GM12878 (cell line): Measurements from ENCODE around the gene MGMT. TPM values are rescaled to one million over a fixed set of nuclear protein-coding genes. Genes with fewer than 3 reads are reported as not detected.

Experiments used
- ATAC-seq: fragments of 200-7000 bp; cut with Tn5 transposase; 3 replicates; pipeline ENCODE4 v1.9.1; 2020; ENCODE audit warnings: mild to moderate bottlenecking, moderate library complexity
- BruUV-seq: library from RNA; stranded (reverse); fragments of 400-500 nt; replicated peaks from 2 replicates; lab custom pipeline; 2021; lab: Mats Ljungman, UMichigan
- CTCF ChIA-PET: fragments of 300-600 bp; sonication (Branson Sonifier 250); formaldehyde crosslinking; extraction: SDS; loops from one replicate; lab custom pipeline; 2021; ENCODE audit warnings: inconsistent platforms; lab: Yijun Ruan, JAX
- POLR2A ChIA-PET: fragments of 350-600 bp; formaldehyde crosslinking; extraction: SDS; loops from one replicate; lab custom pipeline; 2021; ENCODE audit warnings: inconsistent platforms; lab: Charles Lee
- RAD21 ChIA-PET: fragments of 300-600 bp; sonication (Branson Sonifier 250); formaldehyde crosslinking; loops from one replicate; lab custom pipeline; 2023; ENCODE audit warnings: antibody characterized with exemption; ENCODE audit not compliant: unreplicated experiment; lab: Charles Lee
- SMC1A ChIA-PET: fragments of 300-600 bp; sonication (Branson Sonifier 250); formaldehyde crosslinking; loops from one replicate; lab custom pipeline; 2023; ENCODE audit not compliant: unreplicated experiment, uncharacterized antibody; lab: Charles Lee
- DNase-seq: peaks from one replicate; pipeline ENCODE4 v3.0.0-alpha.2; 2011; ENCODE audit warnings: low read depth, low spot score
- FAIRE-seq: peaks from 3 replicates; lab custom pipeline; 2011; peaks lifted over from hg19 to GRCh38; lab: Jason Lieb, UNC
- H2AFZ ChIP-seq: 2 replicates; pipeline ENCODE4 v1.6.0; 2011; ENCODE audit warnings: low read depth, low read length, control low read depth; ENCODE audit not compliant: control insufficient read depth
- H3K27ac ChIP-seq: 2 replicates; pipeline ENCODE4 v1.5.1; 2011; ENCODE audit warnings: control low read depth; ENCODE audit not compliant: control insufficient read depth, insufficient read depth
- H3K27me3 ChIP-seq, 2 experiments: replicated peaks in 1 of 2; 2 replicates each; pipeline versions ENCODE4 v1.6.0 to v1.6.1; 2011; ENCODE audit warnings: low read length in 1 of 2; ENCODE audit not compliant: control insufficient read depth in 2 of 2, insufficient read depth in 2 of 2
- H3K36me3 ChIP-seq, 2 experiments: 2 replicates each; pipeline ENCODE4 v1.5.1; 2011; ENCODE audit warnings: low read length in 1 of 2; ENCODE audit not compliant: control insufficient read depth in 2 of 2, insufficient read depth in 2 of 2
- H3K4me1 ChIP-seq: 2 replicates; pipeline ENCODE4 v1.6.1; 2011; ENCODE audit warnings: mild to moderate bottlenecking, low read length, moderate library complexity, mixed read lengths; ENCODE audit not compliant: control insufficient read depth, insufficient read depth
- H3K4me2 ChIP-seq: 2 replicates; pipeline ENCODE4 v1.6.0; 2011; ENCODE audit warnings: control low read depth; ENCODE audit not compliant: control insufficient read depth, insufficient read depth
- H3K4me3 ChIP-seq: fragments of 200-600 bp; sonication (generic); 2 replicates; pipeline ENCODE4 v1.5.1; 2016
- H3K79me2 ChIP-seq: 2 replicates; pipeline ENCODE4 v1.6.0; 2011; ENCODE audit warnings: low read length; ENCODE audit not compliant: control insufficient read depth, insufficient read depth
- H3K9ac ChIP-seq: 2 replicates; pipeline ENCODE4 v1.8.0; 2011; ENCODE audit warnings: low read length, control low read depth, mixed read lengths; ENCODE audit not compliant: control insufficient read depth, insufficient read depth
- H3K9me3 ChIP-seq: replicated peaks from 3 replicates; pipeline ENCODE4 v1.5.1; 2011; ENCODE audit warnings: mild to moderate bottlenecking, low read length; ENCODE audit not compliant: control insufficient read depth, insufficient read depth
- H4K20me1 ChIP-seq: 2 replicates; pipeline ENCODE4 v1.6.0; 2011; ENCODE audit not compliant: control insufficient read depth, insufficient read depth
- EP300 ChIP-seq, 2 experiments: fragments of 150-350 bp in 1 of 2; IDR thresholded peaks; 2 replicates each; pipeline ENCODE4 v1.6.1; 2011 to 2012; ENCODE audit warnings: low read depth in 2 of 2, low read length in 2 of 2, borderline replicate concordance in 1 of 2, improper control_type of control experiment in 1 of 2, inconsistent platforms in 1 of 2; ENCODE audit not compliant: control insufficient read depth in 1 of 2
- RFX5 ChIP-seq: IDR thresholded peaks from 2 replicates; pipeline ENCODE4 v1.6.1; 2011; ENCODE audit warnings: low read depth, low read length, improper control_type of control experiment
- SKIL ChIP-seq: fragments of 450-650 bp; IDR thresholded peaks from 2 replicates; pipeline ENCODE4 v1.6.1; 2017; ENCODE audit warnings: mild to moderate bottlenecking, low read depth, inconsistent platforms; ENCODE audit not compliant: poor library complexity, severe bottlenecking
- ZBTB40 ChIP-seq: fragments of 450-650 bp; IDR thresholded peaks from 2 replicates; pipeline ENCODE4 v1.6.1; 2016; ENCODE audit warnings: mild to moderate bottlenecking, moderate library complexity, borderline replicate concordance
- WGBS: methylation state at CpG from one replicate; pipeline ENCODE4 v1.1.6; 2016; ENCODE audit warnings: low lambda C conversion rate; ENCODE audit not compliant: insufficient replicate concordance, insufficient coverage; ENCODE audit errors: missing lambda C conversion rate; 5-methylcytosine and 5-hydroxymethylcytosine counted together
- in situ Hi-C: fragments of 300-500 bp; cut with MboI; formaldehyde crosslinking; loops from 9 replicates; pipeline ENCODE4 v1.14.3; 2018; ENCODE audit warnings: mixed read lengths
- intact Hi-C: fragments of 100-400 bp; cut with micrococcal nuclease; formaldehyde crosslinking; loops from one replicate; pipeline ENCODE4 v1.14.2; 2022; ENCODE audit not compliant: unreplicated experiment
- polyA plus RNA-seq, 11 experiments: library from polyadenylated mRNA; depleted of rRNA in 4 of 11; unstranded in 6 of 11; stranded (reverse) in 5 of 11; fragments of >200 nt; fragmentation: Nextera tagmentation in 4 of 11; fragmentation: Illumina TruSeq in 1 of 11; extraction: Ambion mirVana in 4 of 11; extraction: Trizol in 1 of 11; gene quantifications; 1 replicate in 1 of 11; 2 replicates in 10 of 11; pipeline versions ENCODE4 v1.2.1 to v1.2.3, GENCODE V29; 2011 to 2016; ENCODE audit warnings: inconsistent platforms in 2 of 11, missing spikeins in 2 of 11, low read depth in 1 of 11
- total RNA-seq, 4 experiments: library from RNA; depleted of rRNA in 3 of 4; stranded (reverse); fragments of >200 nt in 3 of 4; fragmentation: Illumina TruSeq in 1 of 4; extraction: Trizol in 1 of 4; gene quantifications; 2 replicates each; pipeline versions ENCODE4 v1.2.1 to v1.2.3, GENCODE V29; 2013 to 2021

MGMT gene
- total and polyA plus RNA-seq, 10 of the 15 experiments (the other 5 are each of a cell fraction or from before 2014, with no cell fraction given), result 0.16 to 24.2 (median 13.3) TPM

- no peak for TF ChIP-seq SKIL
- no peak for TF ChIP-seq ZBTB40
- TF ChIP-seq EP300 (IDR thresholded peaks at IDR 0.05; ENCODE audit: borderline replicate concordance in 1 of 2, control insufficient read depth in 1 of 2, low read depth in 2 of 2, low read length in 2 of 2), result no peak
Observed at GRCh38 chr10:129532838-129533237, 65.8 kb downstream of the MGMT start (continued).

GRCh38 chr10:129533281-129533680, 66.2 kb downstream of the MGMT start:
- Histone ChIP-seq H3K27me3 (no peaks in the 10 kb centered on the region), H3K4me3 (no peak overlapping the region), H2AFZ (no peak overlapping the region), H3K4me1 (peaks cover 5% of the 10 kb centered on the region; the same call in 1 of the 2 replicates), H3K36me3 (peaks cover 0 to 4% of the 10 kb centered on the region in 2 experiments; a peak in 1 of 4 replicates), H4K20me1 (no peaks in the 10 kb centered on the region), H3K9ac (no peak overlapping the region), H3K4me2 (no peak overlapping the region), H3K27ac (no peak overlapping the region), H3K79me2 (no peaks in the 10 kb centered on the region), H3K9me3 (no peaks in the 10 kb centered on the region; the same call in 2 of the 3 replicates)
- RAD21 ChIA-PET, result no interaction called here
- intact Hi-C loops, result no loop called here
- in situ Hi-C loops, result no loop called here
- DNase-seq (no peak), FAIRE-seq (no peak), ATAC-seq (no peak)
- POLR2A ChIA-PET, result no interaction called here
- BruUV-seq, result no TSS peak
- CTCF ChIA-PET, result no interaction called here
- TF ChIP-seq RFX5, result no peak
- SMC1A ChIA-PET, result no interaction called here
- WGBS, result 72% methylated on average over 11 of the region's 11 CpGs
